ENCODE data around the gene TBPL2.
"Not testable (repeated sequence)": the region's sequence is repeated elsewhere in the genome, so short reads cannot be mapped to it uniquely, and the experiment has no call there.

Gene TBPL2

GRCh38 chr14:55440385-55440784, at the start of gene TBPL2:
TSS of gene TBPL2 (minus strand) at chr14:55440616. CDS start at chr14:55440449, 167 bp downstream.
- no peak for DNase-seq (ENCODE audit: low read depth)

- no peak for DNase-seq (ENCODE audit: low read depth)
Measured at GRCh38 chr14:55488204-55488603, 47.8 kb upstream of the TBPL2 start.

GRCh38 chr14:55482936-55483605, 42.7 kb upstream of the TBPL2 start:
- DNase-seq (ENCODE audit: low read depth), result no peak

GRCh38 chr14:55481769-55482168, 41.4 kb upstream of the TBPL2 start:
- no peak for DNase-seq (ENCODE audit: low read depth)

GRCh38 chr14:55477680-55478079, 37.3 kb upstream of the TBPL2 start:
- DNase-seq (ENCODE audit: low read depth), result no peak

GRCh38 chr14:55476448-55476847, 36.0 kb upstream of the TBPL2 start:
- DNase-seq (ENCODE audit: low read depth), result not testable (repeated sequence)

GRCh38 chr14:55473786-55474185, 33.4 kb upstream of the TBPL2 start:
- DNase-seq (ENCODE audit: low read depth), result no peak

GRCh38 chr14:55470025-55470424, 29.6 kb upstream of the TBPL2 start:
- DNase-seq (ENCODE audit: low read depth), result no peak

- no peak for DNase-seq (ENCODE audit: low read depth)
Measured at GRCh38 chr14:55467307-55467706, 26.9 kb upstream of the TBPL2 start.

- no peak for DNase-seq (ENCODE audit: low read depth)
Measured at GRCh38 chr14:55458800-55459515, 18.5 kb upstream of the TBPL2 start.

- no peak for DNase-seq (ENCODE audit: low read depth)
Measured at GRCh38 chr14:55457496-55457895, 17.1 kb upstream of the TBPL2 start.

GRCh38 chr14:55456411-55456810, 16.0 kb upstream of the TBPL2 start:
- DNase-seq (ENCODE audit: low read depth), result not testable (repeated sequence)

- DNase-seq (ENCODE audit: low read depth), result no peak
Measured at GRCh38 chr14:55454264-55455002, 14.0 kb upstream of the TBPL2 start.

GRCh38 chr14:55451950-55452349, 11.5 kb upstream of the TBPL2 start:
- DNase-seq (ENCODE audit: low read depth), result no peak

GRCh38 chr14:55451398-55451797, 11.0 kb upstream of the TBPL2 start:
- DNase-seq (ENCODE audit: low read depth), result no peak

- no peak for DNase-seq (ENCODE audit: low read depth)
Measured at GRCh38 chr14:55450987-55451386, 10.6 kb upstream of the TBPL2 start.

GRCh38 chr14:55450539-55450938, 10.1 kb upstream of the TBPL2 start:
- no peak for DNase-seq (ENCODE audit: low read depth)

- DNase-seq (ENCODE audit: low read depth), result no peak
Measured at GRCh38 chr14:55450124-55450523, 9.7 kb upstream of the TBPL2 start.

GRCh38 chr14:55449116-55449515, 8.7 kb upstream of the TBPL2 start:
- DNase-seq (ENCODE audit: low read depth), result no peak

- no peak for DNase-seq (ENCODE audit: low read depth)
Measured at GRCh38 chr14:55448141-55448614, 7.8 kb upstream of the TBPL2 start.

GRCh38 chr14:55446833-55447232, 6.4 kb upstream of the TBPL2 start:
- no peak for DNase-seq (ENCODE audit: low read depth)

- no peak for DNase-seq (ENCODE audit: low read depth)
Measured at GRCh38 chr14:55446127-55446736, 5.8 kb upstream of the TBPL2 start.
